Frontal cortex (tissue), 4 donors: ENCODE measurements around the gene CTIF. TPM values are rescaled to one million over a fixed set of nuclear protein-coding genes. Genes with fewer than 3 reads are reported as not detected.

Experiments
- DNase-seq, 2 donors: peaks; one replicate each; pipeline ENCODE4 v3.0.0; 2012; ENCODE audit warnings: low spot score in 2 of 2
- FAIRE-seq: peaks from 2 replicates; lab custom pipeline; 2012; peaks lifted over from hg19 to GRCh38; lab: Jason Lieb, UNC
- total RNA-seq: library from RNA; depleted of rRNA; stranded (reverse); fragments of >200 nt; gene quantifications from one replicate; pipeline ENCODE4 v1.2.3, GENCODE V29; 2014
- donor health status: control.
- donor health status: control.
- donor health status: control.

Gene CTIF
- total RNA-seq, 1 donor from 2014 or later, result 42.0 TPM

- DNase-seq (no peak), FAIRE-seq (no peak)
These were observed 7.8 kb upstream of the CTIF start for GRCh38 chr18:48531082-48531403.

- no peak for FAIRE-seq
These were observed 6.9 kb upstream of the CTIF start for GRCh38 chr18:48531908-48532307.

DNA sequence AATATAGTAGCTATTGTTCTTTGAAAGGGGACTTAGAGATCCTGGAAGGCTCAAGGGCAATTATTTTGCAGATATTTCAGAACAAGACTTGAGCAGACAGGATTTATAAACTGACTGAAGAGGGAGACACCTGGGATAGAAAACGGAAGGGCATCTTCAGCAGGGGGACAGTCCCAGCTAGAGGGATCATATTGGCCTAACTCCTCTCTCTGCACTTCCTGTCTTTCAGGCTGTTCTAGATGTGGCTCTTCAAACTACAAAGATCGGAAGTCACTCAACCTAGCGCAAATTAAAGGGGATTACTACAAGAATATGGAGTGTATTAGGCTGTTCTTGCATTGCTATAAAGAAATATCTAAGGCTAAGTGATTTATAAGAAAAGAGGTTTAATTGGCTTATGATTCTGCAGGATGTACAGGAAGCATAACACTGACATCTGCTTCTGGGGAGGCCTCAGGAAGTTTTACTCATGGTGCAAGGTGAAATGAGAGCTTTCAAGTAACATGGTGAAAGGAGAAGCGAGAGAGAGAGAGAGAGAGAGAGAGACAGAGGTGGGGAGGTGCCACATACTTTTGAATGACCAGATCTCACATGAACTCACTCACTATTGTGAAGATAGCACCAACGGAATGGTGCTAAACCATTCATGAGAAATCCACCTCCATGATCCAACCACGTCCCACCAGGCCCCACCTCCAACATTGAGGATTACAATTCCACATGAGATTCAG is 5.3 kb upstream of the CTIF start:
- no peak for FAIRE-seq

More at GRCh38 chr18:48531908-48532307, 6.9 kb upstream of the CTIF start:
- DNase-seq, result no peak

DNA sequence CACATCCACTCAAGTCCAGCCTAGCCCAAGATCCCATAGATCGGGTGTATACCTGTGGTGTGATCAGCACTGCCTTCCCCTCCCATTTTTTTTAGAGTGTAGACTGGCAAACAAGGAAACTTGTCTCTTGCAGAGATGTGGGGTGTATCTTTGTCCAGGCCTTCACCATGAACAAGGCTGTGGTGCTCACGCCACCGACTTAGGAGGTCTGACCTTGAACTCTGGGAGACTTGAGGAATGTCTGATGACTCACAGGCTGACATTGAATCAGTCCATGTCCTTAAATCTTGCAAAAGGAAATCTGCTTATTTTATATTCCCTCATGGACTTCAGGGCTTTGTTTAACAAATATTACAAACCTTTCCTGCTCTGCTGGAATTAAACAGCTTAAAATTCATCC is 4.5 kb upstream of the CTIF start:
- DNase-seq (no peak), FAIRE-seq (no peak)

More for the DNA sequence above, 5.3 kb upstream of the CTIF start:
- no peak for DNase-seq

GRCh38 chr18:48535956-48536355 is 2.9 kb upstream of the CTIF start:
- FAIRE-seq, result no peak

DNA sequence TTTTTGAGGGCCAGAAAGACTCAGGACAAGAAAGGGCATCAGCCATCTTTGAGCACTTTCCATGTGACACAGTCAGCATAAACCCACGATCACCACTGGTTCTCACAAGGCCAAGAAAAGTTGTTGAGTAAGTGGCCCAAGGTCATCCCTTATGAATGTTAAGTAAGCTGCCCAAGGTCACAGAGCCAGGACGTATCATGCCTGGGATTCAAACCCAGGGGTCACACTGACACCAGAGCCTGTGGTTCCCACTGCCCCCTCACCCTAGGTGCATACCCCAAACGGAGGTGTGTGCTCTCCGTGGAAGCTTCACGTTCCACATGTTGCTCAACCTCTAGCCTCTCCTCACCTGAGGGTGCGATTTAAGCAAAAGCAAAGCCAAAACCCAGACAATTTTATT is 2.3 kb upstream of the CTIF start:
- FAIRE-seq (no peak), DNase-seq (no peak)

More at GRCh38 chr18:48535956-48536355, 2.9 kb upstream of the CTIF start:
- DNase-seq, result no peak

- DNase-seq (peak; percentile 39 to 59), FAIRE-seq (no peak)
These were observed 797 bp downstream of the CTIF start for GRCh38 chr18:48539406-48540250.

DNA sequence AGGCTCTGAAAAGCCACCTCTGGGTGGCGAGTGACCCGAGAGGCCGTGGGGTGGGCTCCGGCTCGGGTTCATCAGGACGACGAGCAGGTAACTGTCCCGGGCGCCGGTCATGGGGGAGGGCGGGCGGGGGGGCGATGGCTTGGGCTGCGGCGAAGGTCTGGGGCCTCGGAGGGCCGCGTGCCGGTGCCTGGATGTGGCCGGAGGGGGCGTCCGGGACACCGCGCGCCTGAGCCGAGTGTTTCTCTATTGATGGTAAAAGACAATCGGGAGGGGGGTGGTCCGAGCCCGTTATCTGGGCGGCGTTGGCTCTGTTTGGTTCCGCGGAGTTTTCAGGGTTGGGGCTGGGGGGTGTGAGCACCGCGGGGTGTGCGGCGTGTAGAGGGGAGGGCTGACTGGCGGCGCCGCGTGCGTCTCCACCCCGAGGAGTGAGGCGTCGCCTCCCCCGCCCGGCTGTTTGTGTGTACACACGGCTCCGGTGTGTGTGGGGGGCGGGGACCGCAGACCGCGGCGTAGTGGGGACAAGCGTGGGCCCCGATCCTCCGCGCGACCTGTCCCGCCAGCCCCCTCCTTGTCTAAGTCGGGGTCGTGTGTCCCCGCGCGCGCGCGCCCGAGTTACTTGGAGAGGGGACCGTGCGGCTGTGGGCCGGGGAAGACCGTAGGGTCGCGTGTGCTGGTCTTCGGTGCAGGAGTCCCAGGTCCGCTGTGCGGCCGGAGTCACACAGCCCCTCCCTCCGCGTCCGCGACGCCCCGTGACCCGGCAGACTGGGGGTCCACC is 1.6 kb downstream of the CTIF start:
- FAIRE-seq (no peak), DNase-seq (peak; percentile 54 to 68)

- no peak for FAIRE-seq
These were observed 2.4 kb downstream of the CTIF start for GRCh38 chr18:48541026-48541746.

GRCh38 chr18:48541747-48542400 is 3.0 kb downstream of the CTIF start:
- DNase-seq (no peak), FAIRE-seq (no peak)

More at GRCh38 chr18:48541026-48541746, 2.4 kb downstream of the CTIF start:
- peak; percentile 54 to 58 for DNase-seq

GRCh38 chr18:48542513-48543181 is 3.8 kb downstream of the CTIF start:
- no peak for FAIRE-seq
- DNase-seq, result no peak

DNA sequence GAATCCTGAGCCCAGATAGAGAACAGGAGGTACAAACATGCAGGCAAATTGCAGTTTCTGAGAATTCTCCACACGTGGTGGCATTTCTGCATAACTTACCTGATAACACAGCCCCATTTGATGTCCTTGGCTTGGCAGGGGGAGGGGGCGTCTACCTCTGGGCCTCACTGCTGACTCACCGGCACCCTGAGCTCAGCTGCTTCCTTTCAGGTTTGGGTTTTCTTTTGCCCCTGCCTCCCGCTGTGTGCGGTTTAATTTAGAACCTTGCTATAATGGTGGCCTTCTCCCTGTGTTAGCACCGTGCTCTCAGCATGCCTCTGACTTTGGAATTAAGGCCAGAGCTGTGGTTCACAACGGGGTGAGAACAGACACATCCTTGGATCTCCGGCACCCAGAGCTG is 4.4 kb downstream of the CTIF start:
- no peak for DNase-seq

DNA sequence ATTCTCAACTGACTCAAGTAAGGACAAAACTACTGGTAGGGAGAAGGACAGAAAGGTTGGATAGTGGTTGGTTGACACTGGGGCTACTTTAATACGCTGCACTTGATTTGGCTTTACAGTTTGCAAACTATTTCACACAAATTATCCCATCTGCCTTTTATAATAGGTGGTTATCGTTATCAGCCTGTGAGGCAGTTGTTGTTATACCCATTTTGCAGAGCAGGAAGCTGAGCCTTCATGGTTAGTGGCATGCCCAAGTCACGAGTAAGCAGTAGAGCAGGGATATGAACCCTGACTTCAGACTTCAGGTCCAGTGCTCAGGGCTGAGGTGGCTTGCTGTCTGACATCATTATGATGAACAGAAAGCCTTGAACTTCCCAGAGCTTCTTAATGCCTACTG is 5.3 kb downstream of the CTIF start:
- DNase-seq (no peak), FAIRE-seq (no peak)

More for the DNA sequence above, 4.4 kb downstream of the CTIF start:
- FAIRE-seq, result no peak

GRCh38 chr18:48544661-48545415 is 6.0 kb downstream of the CTIF start:
- no peak for FAIRE-seq

DNA sequence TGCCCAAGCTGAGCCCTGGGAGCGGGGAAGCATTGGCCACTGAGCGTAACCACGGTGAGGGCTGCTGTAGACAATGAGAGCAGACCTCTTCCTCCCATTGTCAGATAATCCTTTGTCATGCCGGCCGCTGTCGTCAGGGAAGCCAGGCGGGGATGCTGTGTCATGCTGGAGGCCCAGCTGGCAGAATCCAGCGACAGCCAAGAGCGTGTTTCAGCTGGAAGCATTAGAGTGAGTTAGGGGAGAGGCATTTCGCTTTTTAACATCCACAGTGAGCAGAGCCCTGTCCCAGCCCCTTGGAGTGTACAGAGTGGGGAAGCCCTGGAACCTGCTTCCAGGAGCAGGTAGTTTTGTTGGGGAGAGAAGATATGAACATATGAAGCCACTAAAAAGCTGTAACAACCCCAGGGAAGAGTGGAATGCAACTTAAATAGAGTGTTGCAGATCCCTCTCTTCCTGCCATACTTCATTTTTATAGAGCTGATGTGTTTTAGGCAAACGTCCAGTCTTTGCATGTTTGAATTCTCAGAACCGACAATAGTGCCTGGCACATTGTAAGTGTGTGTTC is 7.0 kb downstream of the CTIF start:
- FAIRE-seq (no peak), DNase-seq (peak; percentile 77 to 79)

More at GRCh38 chr18:48544661-48545415, 6.0 kb downstream of the CTIF start:
- no peak for DNase-seq

- DNase-seq (no peak), FAIRE-seq (no peak)
These were observed 7.6 kb downstream of the CTIF start for GRCh38 chr18:48546396-48546795.

GRCh38 chr18:48547531-48547981 is 8.7 kb downstream of the CTIF start:
- FAIRE-seq (no peak), DNase-seq (no peak)
